Thoracic aorta (tissue), 2 donors: ENCODE measurements around the gene MORN1. TPM values are rescaled to one million over a fixed set of nuclear protein-coding genes. Genes with fewer than 3 reads are reported as not detected.

Experiments used
- ATAC-seq: fragments of 150-250 bp; one replicate; pipeline ENCODE4 v1.8.0; 2017; ENCODE audit warnings: low read depth; ENCODE audit not compliant: insufficient number of reproducible peaks, low FRiP score
- DNase-seq: peaks from one replicate; pipeline ENCODE4 v3.0.0-alpha.2; 2020; ENCODE audit warnings: low spot score
- H3K27ac ChIP-seq, 2 donors: fragments of 200-600 bp; sonication (generic); 1 replicate in 1 of 2; 2 replicates in 1 of 2; pipeline ENCODE4 v1.5.1; 2016; ENCODE audit warnings: mild to moderate bottlenecking in 2 of 2, moderate library complexity in 2 of 2
- H3K27me3 ChIP-seq: fragments of 200-600 bp; sonication (generic); replicated peaks from 2 replicates; pipeline ENCODE4 v1.6.0; 2016; ENCODE audit warnings: mild to moderate bottlenecking; ENCODE audit not compliant: insufficient read depth
- H3K36me3 ChIP-seq: fragments of 200-600 bp; sonication (generic); one replicate; pipeline ENCODE4 v1.5.1; 2016
- H3K4me1 ChIP-seq, 2 donors: fragments of 200-600 bp; sonication (generic); 1 replicate in 1 of 2; 2 replicates in 1 of 2; pipeline versions ENCODE4 v1.5.1 to v1.6.0; 2016; ENCODE audit warnings: low read depth in 2 of 2, mild to moderate bottlenecking in 1 of 2; ENCODE audit not compliant: control insufficient read depth in 1 of 2
- H3K4me3 ChIP-seq: fragments of 200-600 bp; sonication (generic); 2 replicates; pipeline ENCODE4 v1.5.1; 2016; ENCODE audit warnings: mild to moderate bottlenecking
- H3K9me3 ChIP-seq: fragments of 200-600 bp; sonication (generic); 2 replicates; pipeline ENCODE4 v1.5.1; 2016
- CTCF ChIP-seq: fragments of 200-600 bp; sonication (generic); IDR thresholded peaks from one replicate; pipeline ENCODE4 v1.5.1; 2019; ENCODE audit warnings: antibody characterized with exemption
- total RNA-seq, 2 donors: library from RNA; depleted of rRNA; stranded (reverse); fragments of >200 nt; gene quantifications; one replicate each; pipeline versions ENCODE4 v1.1.0 to v1.2.3, GENCODE V29; 2016

The MORN1 gene
- total RNA-seq, 2 donors from 2014 or later, result 7.1 to 13.8 TPM

GRCh38 chr1:2320760-2321667 lies 70.3 kb downstream of the MORN1 start:
- H3K27me3 ChIP-seq, result no peaks in the 10 kb centered on the region
- H3K27ac ChIP-seq, result peak overlapping the region; percentile 94 to 97
- peak overlapping the region; percentile 60 for H3K4me3 ChIP-seq
- no peak for TF ChIP-seq CTCF
- ATAC-seq, result no peak
- peaks cover 31 to 65% of the 10 kb centered on the region in 2 donors for H3K4me1 ChIP-seq
- no peaks in the 10 kb centered on the region for H3K36me3 ChIP-seq
- no peak for DNase-seq
- no peaks in the 10 kb centered on the region for H3K9me3 ChIP-seq

- DNase-seq, result no peak
- Histone ChIP-seq H3K4me1 (peaks cover 34 to 74% of the 10 kb centered on the region in 2 donors), H3K27me3 (no peaks in the 10 kb centered on the region), H3K9me3 (no peaks in the 10 kb centered on the region), H3K27ac (no peak overlapping the region), H3K36me3 (no peaks in the 10 kb centered on the region), H3K4me3 (no peak overlapping the region)
- TF ChIP-seq CTCF, result no peak
- no peak for ATAC-seq
Observed at GRCh38 chr1:2320006-2320405, 71.3 kb downstream of the MORN1 start.

GRCh38 chr1:2319291-2319690 lies 72.1 kb downstream of the MORN1 start:
- peak overlapping the region; percentile 43 to 75 for H3K27ac ChIP-seq
- ATAC-seq (no peak), DNase-seq (no peak)
- H3K4me3 ChIP-seq, result no peak overlapping the region
- no peaks in the 10 kb centered on the region for H3K9me3 ChIP-seq
- no peak for TF ChIP-seq CTCF
- H3K36me3 ChIP-seq, result no peaks in the 10 kb centered on the region
- peaks cover 35 to 75% of the 10 kb centered on the region in 2 donors for H3K4me1 ChIP-seq
- H3K27me3 ChIP-seq, result no peaks in the 10 kb centered on the region

GRCh38 chr1:2318314-2319278 lies 72.8 kb downstream of the MORN1 start:
- DNase-seq (no peak), ATAC-seq (no peak)
- peak overlapping the region; percentile 43 to 75 for H3K27ac ChIP-seq
- peaks cover 41 to 77% of the 10 kb centered on the region in 2 donors for H3K4me1 ChIP-seq
- H3K4me3 ChIP-seq, result no peak overlapping the region
- no peak for TF ChIP-seq CTCF
- H3K9me3 ChIP-seq, result no peaks in the 10 kb centered on the region
- no peaks in the 10 kb centered on the region for H3K36me3 ChIP-seq
- H3K27me3 ChIP-seq, result no peaks in the 10 kb centered on the region
